K562 treated with DMSO at 1 percent for 48 hours (cell line): ENCODE results near the gene CFAP141. TPM values are rescaled to one million over a fixed set of nuclear protein-coding genes. Genes with fewer than 3 reads are reported as not detected.

Experiments
- total RNA-seq: library from RNA; unstranded; fragments of 300-600 nt; gene quantifications from 2 replicates; pipeline ENCODE4 v1.2.3, GENCODE V29; 2022; ENCODE audit warnings: low replicate concordance; ENCODE audit errors: extremely low read depth

CFAP141 gene
- total RNA-seq = not detected in 2 replicates

DNA sequence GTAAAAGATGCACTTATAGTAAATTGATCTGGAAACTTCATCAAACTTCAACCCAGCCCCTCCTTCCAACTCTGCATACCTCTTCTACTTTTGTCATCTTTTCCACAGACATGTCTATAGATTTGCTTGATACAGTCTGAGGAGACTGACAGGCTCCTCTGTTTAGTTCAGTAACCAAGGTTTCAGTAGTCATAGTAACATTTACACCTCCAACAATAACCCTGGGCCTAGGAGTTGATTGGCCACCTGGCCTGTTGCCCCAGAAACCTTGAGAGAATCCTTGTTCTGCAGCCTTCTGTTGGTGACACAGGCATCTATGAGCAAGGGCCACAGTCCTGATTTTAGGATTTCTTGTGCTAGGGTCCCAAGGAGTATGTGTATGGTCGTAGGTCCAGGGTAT, at the start of gene CFAP141:
Gene CFAP141, minus strand, starts transcription at position 138 of the 400 bp plus-strand sequence. Its CDS starts 26 bp downstream, at position 112.

DNA sequence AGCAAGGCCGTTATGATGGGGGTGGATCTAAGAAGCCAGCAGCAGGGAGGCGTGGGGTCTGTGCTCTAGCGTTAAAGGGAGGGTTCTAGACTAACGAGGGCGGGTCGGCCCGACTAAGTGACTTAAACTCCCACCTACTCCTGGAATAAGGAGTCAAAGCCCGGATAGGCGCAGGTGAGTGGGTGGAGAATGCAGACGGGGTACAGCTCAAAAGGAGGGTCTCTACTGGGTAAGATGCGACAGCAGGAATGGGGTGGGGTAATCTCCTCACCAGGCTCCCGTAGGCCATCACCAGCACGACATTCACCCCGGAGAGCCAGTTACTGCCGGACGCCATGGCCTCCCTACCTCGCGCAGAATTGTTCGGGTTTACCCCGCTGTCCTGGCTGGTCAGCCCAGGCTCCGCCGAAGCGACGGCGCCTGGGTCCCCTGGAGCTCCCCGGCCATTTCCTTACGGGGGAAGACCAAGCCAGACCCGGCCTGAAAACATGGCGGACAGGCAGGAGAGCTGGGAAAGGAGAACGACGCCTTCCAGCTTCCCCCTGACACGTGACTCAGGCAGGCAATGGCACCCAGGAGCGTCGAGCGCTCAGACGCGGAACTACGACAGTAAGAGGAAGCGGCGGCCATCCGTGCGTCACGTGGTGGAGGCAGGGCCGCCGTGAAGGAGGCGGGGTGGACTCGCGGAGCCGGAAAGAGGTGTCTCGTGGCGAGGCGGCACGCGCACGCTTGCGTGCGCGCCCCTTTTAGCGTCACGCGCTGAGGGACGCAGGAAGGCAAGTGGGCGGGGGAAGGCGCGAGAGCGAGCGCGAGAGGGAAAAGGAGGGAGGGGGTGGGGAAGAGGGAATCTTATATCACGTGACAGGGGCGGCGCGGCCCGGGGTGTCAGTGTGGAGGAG, 14.2 kb upstream of the CFAP141 start, which contains the start of gene UBAP2L:
Gene UBAP2L, plus strand, starts transcription at position 885 of the 899 bp plus-strand sequence. CDS start 4,169 bp downstream, outside the sequence.

DNA sequence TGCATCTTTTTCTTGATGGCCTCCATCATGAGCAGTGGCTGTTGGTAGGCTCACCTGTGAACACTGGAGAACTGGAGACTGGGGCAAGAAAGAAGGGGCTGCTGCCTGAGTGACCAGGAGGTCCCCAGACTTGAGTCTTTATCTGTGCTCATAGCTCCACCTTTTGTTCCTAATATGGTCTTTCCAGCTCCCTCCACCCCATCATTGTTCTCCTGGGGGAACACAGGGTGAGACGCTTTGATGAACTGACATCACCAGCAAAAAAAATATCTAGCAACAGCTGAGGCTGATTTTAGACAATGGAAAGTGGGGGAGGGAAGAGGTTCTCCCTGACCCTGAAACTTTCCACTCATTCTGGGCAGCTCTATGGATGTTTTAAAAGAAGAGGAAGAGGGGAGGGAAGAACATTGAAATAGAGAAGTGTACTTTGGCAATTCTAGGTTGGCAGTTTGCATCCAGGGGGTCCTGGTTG, 14.1 kb downstream of the CFAP141 start, which contains the start of gene TPM3:
Gene TPM3, minus strand, starts transcription at position 111 of the 472 bp plus-strand sequence. Its CDS starts 82 bp downstream, at position 29.

DNA sequence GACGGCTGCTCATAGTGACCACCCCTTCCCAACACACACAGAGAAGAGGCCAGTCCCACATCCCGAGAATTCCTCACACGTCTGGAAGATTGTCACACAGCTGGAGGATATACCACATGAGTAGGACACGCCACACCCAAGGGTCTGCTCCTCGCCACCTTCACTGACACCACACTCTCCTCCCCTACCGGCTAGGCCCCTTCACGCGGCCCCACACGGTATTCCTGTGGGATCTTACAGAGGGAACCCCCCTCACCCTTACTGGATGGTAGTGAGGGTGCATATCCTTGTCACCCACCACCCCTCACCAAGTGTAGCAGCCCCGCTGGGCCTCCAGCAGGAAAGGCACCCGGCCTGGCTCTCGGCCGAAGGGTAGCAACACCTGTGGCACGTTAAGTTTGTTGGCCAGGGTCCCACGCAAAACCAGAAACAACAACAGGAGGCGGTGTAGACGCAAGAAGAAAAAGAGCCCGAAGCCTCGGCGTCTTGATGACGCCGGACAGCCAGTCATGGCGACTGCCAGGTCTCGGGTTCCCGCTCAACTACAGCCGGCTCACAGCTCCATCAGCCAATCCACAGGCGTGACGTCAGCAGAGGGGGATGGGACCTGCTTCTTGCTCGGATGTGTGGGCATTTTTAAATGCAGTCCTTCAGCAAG, 51.5 kb downstream of the CFAP141 start, which contains the start of gene NUP210L:
Gene NUP210L, minus strand, starts transcription at position 540 of the 658 bp plus-strand sequence.

Other genes with a start within 250 kb of the CFAP141 start
- not detected in 2 replicates for gene CRTC2, start 247.7 kb downstream of the CFAP141 start, total RNA-seq
- not detected in 2 replicates for gene SLC39A1, start 242.8 kb downstream of the CFAP141 start, total RNA-seq
- not detected in 2 replicates for gene CREB3L4, start 238.4 kb downstream of the CFAP141 start, total RNA-seq
- gene JTB, start 228.7 kb downstream of the CFAP141 start, total RNA-seq = not detected in 2 replicates
- not detected in 2 replicates for gene RAB13, start 220.0 kb downstream of the CFAP141 start, total RNA-seq
- not detected in 2 replicates for gene RPS27, start 215.6 kb downstream of the CFAP141 start, total RNA-seq
- gene NUP210L, start 51.3 kb downstream of the CFAP141 start, total RNA-seq = not detected in 2 replicates
- gene TPM3, start 14.2 kb downstream of the CFAP141 start, total RNA-seq = 253 TPM in 1 of 2 replicates, not detected in the other
- not detected in 2 replicates for gene UBAP2L, start 14.6 kb upstream of the CFAP141 start, total RNA-seq
- not detected in 2 replicates for gene HAX1, start 66.3 kb upstream of the CFAP141 start, total RNA-seq
- gene AQP10, start 114.8 kb upstream of the CFAP141 start, total RNA-seq = not detected in 2 replicates
- gene ATP8B2, start 119.2 kb upstream of the CFAP141 start, total RNA-seq = not detected in 2 replicates
- not detected in 2 replicates for gene IL6R, start 199.0 kb upstream of the CFAP141 start, total RNA-seq